GM23338 (cell line): ENCODE measurements around the gene LCN6.

Source experiments
- CREB1 ChIP-seq: fragments of 250-450 bp; sonication (Bioruptor Pico); IDR thresholded peaks from 2 replicates; pipeline ENCODE4 v1.5.0; 2020; ENCODE audit warnings: low read depth, mild to moderate bottlenecking, moderate library complexity
- CTCF ChIP-seq, 2 experiments: fragments of 200-600 bp in 1 of 2; sonication (generic) in 1 of 2; conservative IDR thresholded peaks; 2 replicates each; pipeline versions ENCODE4 v1.5.1 to v1.6.1; 2016 to 2017; ENCODE audit warnings: antibody characterized with exemption in 2 of 2, low read depth in 2 of 2, mild to moderate bottlenecking in 2 of 2, moderate library complexity in 1 of 2
- ETS1 ChIP-seq: IDR thresholded peaks from 2 replicates; pipeline ENCODE4 v1.6.1; 2016; ENCODE audit warnings: antibody characterized with exemption
- EZH2 ChIP-seq: fragments of 200-600 bp; sonication (generic); IDR thresholded peaks from one replicate; pipeline ENCODE4 v1.8.0; 2017; ENCODE audit warnings: antibody characterized with exemption, mild to moderate bottlenecking, low read depth; ENCODE audit not compliant: unreplicated experiment
- EZH2phosphoT487 ChIP-seq: fragments of 200-600 bp; sonication (generic); IDR thresholded peaks from one replicate; pipeline ENCODE4 v1.8.1; 2018; ENCODE audit warnings: antibody characterized with exemption; ENCODE audit not compliant: unreplicated experiment
- JUNB ChIP-seq: IDR thresholded peaks from one replicate; pipeline ENCODE4 v1.6.1; 2016; ENCODE audit warnings: antibody characterized with exemption; ENCODE audit not compliant: unreplicated experiment
- NANOG ChIP-seq: IDR thresholded peaks from 2 replicates; pipeline ENCODE4 v1.6.1; 2016; ENCODE audit warnings: antibody characterized with exemption, borderline replicate concordance
- POLR2AphosphoS5 ChIP-seq: IDR thresholded peaks from 2 replicates; pipeline ENCODE4 v1.6.1; 2016; ENCODE audit warnings: antibody characterized with exemption, low read depth
- REST ChIP-seq: IDR thresholded peaks from one replicate; pipeline ENCODE4 v1.6.1; 2018; ENCODE audit warnings: antibody characterized with exemption; ENCODE audit not compliant: unreplicated experiment
- STAT1 ChIP-seq: IDR thresholded peaks from one replicate; pipeline ENCODE4 v1.6.1; 2016; ENCODE audit warnings: antibody characterized with exemption; ENCODE audit not compliant: unreplicated experiment
- ZNF114 ChIP-seq: fragments of 250-450 bp; sonication (Bioruptor Pico); IDR thresholded peaks from 2 replicates; pipeline ENCODE4 v1.5.0; 2020; ENCODE audit warnings: mild to moderate bottlenecking, moderate library complexity
- ZNF331 ChIP-seq: fragments of 250-450 bp; sonication (Bioruptor Pico); IDR thresholded peaks from 2 replicates; pipeline ENCODE4 v1.5.0; 2020; ENCODE audit warnings: low read depth, mild to moderate bottlenecking, moderate library complexity
- ZNF462 ChIP-seq: fragments of 250-450 bp; sonication (Bioruptor Pico); IDR thresholded peaks from 2 replicates; pipeline ENCODE4 v1.5.0; 2020; ENCODE audit warnings: mild to moderate bottlenecking, moderate library complexity

GRCh38 chr9:136714893-136715274 is 33.4 kb downstream of the LCN6 start:
- no peak for TF ChIP-seq CTCF (conservative IDR thresholded peaks at IDR 0.05; ENCODE audit: low read depth in 2 of 2)
- no peak for TF ChIP-seq EZH2
- TF ChIP-seq CREB1 = no peak
- TF ChIP-seq POLR2AphosphoS5 = no peak
- TF ChIP-seq ZNF114 (CRISPR knock-in tag) = no peak
- no peak for TF ChIP-seq ETS1
- no peak for TF ChIP-seq NANOG
- no peak for TF ChIP-seq EZH2phosphoT487
- no peak for TF ChIP-seq REST
- no peak for TF ChIP-seq JUNB
- TF ChIP-seq STAT1 = no peak
- TF ChIP-seq ZNF331 (CRISPR knock-in tag) = no peak
- TF ChIP-seq ZNF462 (CRISPR knock-in tag) = no peak
